Liver (tissue), 3 donors: Measurements from ENCODE around the gene CMBL.

Experiments
- JUND ChIP-seq, 2 donors: IDR thresholded peaks; 2 replicates each; pipeline ENCODE4 v1.6.1; 2016; ENCODE audit warnings: antibody characterized with exemption in 2 of 2
- RAD21 ChIP-seq, 2 donors: IDR thresholded peaks; 2 replicates each; pipeline ENCODE4 v1.6.1; 2016; ENCODE audit warnings: antibody characterized with exemption in 2 of 2, mild to moderate bottlenecking in 2 of 2
- TF ChIP-seq, protein P1 (sequence below): fragments of 150-350 bp; IDR thresholded peaks from 2 replicates; pipeline ENCODE4 v1.5.1; 2017; ENCODE audit warnings: improper control_type of control experiment, low read depth, low read length; ENCODE audit not compliant: missing input control
- TF ChIP-seq, protein P2 (sequence below): IDR thresholded peaks from 2 replicates; pipeline ENCODE4 v1.6.1; 2016; ENCODE audit warnings: antibody characterized with exemption, mild to moderate bottlenecking
- donor health status: healthy.
- donor health status: healthy.

DNA sequence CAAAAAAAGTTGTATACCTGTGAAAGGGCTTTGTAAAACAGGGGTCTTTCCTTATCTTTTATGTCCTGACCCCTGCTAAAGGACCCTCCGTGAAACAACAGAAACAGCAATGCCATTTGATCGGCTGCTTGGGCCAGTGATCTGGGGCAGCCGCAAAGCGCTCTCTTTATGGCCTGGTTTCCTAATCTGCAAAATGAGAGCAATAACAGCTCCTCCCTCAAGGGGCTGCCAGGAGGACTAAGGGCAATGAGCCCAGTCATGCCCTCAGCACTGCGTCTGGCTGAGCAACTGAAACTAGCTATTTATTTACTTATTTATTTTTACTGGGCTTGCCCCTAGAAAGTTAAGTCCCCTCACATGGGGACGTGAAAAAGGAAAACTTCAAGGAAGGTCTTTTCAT lies 18.3 kb downstream of the CMBL start:
- TF ChIP-seq, protein P1, sequence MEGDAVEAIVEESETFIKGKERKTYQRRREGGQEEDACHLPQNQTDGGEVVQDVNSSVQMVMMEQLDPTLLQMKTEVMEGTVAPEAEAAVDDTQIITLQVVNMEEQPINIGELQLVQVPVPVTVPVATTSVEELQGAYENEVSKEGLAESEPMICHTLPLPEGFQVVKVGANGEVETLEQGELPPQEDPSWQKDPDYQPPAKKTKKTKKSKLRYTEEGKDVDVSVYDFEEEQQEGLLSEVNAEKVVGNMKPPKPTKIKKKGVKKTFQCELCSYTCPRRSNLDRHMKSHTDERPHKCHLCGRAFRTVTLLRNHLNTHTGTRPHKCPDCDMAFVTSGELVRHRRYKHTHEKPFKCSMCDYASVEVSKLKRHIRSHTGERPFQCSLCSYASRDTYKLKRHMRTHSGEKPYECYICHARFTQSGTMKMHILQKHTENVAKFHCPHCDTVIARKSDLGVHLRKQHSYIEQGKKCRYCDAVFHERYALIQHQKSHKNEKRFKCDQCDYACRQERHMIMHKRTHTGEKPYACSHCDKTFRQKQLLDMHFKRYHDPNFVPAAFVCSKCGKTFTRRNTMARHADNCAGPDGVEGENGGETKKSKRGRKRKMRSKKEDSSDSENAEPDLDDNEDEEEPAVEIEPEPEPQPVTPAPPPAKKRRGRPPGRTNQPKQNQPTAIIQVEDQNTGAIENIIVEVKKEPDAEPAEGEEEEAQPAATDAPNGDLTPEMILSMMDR: peak; percentile 18
- TF ChIP-seq JUND (IDR thresholded peaks at IDR 0.05) (peak in 1 of 2 donors; percentile 45), RAD21 (IDR thresholded peaks at IDR 0.05) (peak; percentile 43 to 53)
- TF ChIP-seq, protein P2, sequence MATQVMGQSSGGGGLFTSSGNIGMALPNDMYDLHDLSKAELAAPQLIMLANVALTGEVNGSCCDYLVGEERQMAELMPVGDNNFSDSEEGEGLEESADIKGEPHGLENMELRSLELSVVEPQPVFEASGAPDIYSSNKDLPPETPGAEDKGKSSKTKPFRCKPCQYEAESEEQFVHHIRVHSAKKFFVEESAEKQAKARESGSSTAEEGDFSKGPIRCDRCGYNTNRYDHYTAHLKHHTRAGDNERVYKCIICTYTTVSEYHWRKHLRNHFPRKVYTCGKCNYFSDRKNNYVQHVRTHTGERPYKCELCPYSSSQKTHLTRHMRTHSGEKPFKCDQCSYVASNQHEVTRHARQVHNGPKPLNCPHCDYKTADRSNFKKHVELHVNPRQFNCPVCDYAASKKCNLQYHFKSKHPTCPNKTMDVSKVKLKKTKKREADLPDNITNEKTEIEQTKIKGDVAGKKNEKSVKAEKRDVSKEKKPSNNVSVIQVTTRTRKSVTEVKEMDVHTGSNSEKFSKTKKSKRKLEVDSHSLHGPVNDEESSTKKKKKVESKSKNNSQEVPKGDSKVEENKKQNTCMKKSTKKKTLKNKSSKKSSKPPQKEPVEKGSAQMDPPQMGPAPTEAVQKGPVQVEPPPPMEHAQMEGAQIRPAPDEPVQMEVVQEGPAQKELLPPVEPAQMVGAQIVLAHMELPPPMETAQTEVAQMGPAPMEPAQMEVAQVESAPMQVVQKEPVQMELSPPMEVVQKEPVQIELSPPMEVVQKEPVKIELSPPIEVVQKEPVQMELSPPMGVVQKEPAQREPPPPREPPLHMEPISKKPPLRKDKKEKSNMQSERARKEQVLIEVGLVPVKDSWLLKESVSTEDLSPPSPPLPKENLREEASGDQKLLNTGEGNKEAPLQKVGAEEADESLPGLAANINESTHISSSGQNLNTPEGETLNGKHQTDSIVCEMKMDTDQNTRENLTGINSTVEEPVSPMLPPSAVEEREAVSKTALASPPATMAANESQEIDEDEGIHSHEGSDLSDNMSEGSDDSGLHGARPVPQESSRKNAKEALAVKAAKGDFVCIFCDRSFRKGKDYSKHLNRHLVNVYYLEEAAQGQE: peak; percentile 84
